HL-60 (cell line): ENCODE measurements around the gene HOXD13.

Source experiments
- DNase-seq, 2 experiments: peaks; one replicate each; pipeline ENCODE4 v3.0.0-alpha.2; 2010 to 2020; ENCODE audit warnings: low read depth in 1 of 2, low spot score in 1 of 2
- H3K27ac ChIP-seq: fragments of 250-450 bp; sonication (Bioruptor Pico); replicated peaks from 2 replicates; pipeline ENCODE4 v1.5.1; 2020; ENCODE audit warnings: mild to moderate bottlenecking, moderate library complexity
- H3K27me3 ChIP-seq: fragments of 250-450 bp; sonication (Bioruptor Pico); 2 replicates; pipeline ENCODE4 v1.5.1; 2021; ENCODE audit warnings: mild to moderate bottlenecking, moderate library complexity; ENCODE audit not compliant: insufficient read depth, poor library complexity, severe bottlenecking
- H3K4me3 ChIP-seq: replicated peaks from 2 replicates; pipeline ENCODE4 v1.5.1; 2011; ENCODE audit warnings: mild to moderate bottlenecking, control low read depth, low read length; ENCODE audit not compliant: insufficient read depth
- GABPA ChIP-seq: IDR thresholded peaks from 2 replicates; pipeline ENCODE4 v1.6.1; 2012; ENCODE audit warnings: low read depth
- POLR2AphosphoS5 ChIP-seq: IDR thresholded peaks from 2 replicates; pipeline ENCODE4 v1.6.1; 2012; ENCODE audit warnings: low read depth
- SPI1 ChIP-seq: IDR thresholded peaks from 2 replicates; pipeline ENCODE4 v1.6.1; 2012; ENCODE audit warnings: low read depth, mild to moderate bottlenecking, borderline replicate concordance
- TF ChIP-seq, protein P1 (sequence below): IDR thresholded peaks from one replicate; pipeline ENCODE4 v1.5.1; 2011; ENCODE audit warnings: low read length, control low read depth, inconsistent platforms; ENCODE audit not compliant: insufficient read depth
- TF ChIP-seq, protein P2 (sequence below): IDR thresholded peaks from 2 replicates; pipeline ENCODE4 v1.6.1; 2012; ENCODE audit warnings: low read depth; ENCODE audit not compliant: insufficient replicate concordance

HOXD13 gene

DNA sequence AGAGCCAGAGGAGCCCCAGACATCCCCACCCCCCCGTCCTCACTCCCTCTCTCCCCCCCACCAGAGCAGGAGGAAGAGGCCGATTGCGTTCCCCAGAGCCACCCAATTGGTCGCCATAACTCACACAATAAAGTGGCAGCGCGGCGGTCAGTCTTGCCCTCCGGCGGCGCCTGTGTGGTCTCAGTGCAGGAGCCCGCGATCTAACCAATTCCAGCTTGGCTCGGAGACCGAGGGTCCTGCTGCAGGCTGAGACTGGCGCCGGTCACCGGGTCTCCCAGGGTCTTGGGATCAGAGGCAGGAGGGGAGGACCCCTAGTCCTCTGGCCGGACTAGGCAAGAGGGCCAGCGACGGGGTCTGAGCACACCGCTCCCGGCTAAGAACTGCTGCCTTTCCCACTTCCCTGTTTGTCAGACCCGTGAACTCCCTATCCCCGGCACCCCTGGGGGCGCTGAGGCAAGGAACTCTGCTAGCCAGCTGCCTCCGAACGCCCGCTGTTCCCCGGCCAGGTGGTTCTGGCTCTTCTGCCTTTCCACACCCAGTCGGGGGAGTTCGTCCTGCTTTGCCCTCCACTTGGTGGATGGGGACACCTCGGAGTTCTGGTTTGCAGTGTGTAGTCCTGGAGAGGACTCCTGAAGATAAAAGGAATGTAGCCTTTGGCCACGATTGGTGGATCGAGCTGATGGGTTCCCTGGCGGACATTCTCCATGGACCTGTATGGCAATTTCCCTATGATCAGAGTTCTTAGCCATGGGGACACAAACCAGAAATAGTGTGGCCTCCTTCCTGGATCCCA is 6.0 kb downstream of the HOXD13 start:
- H3K27me3 ChIP-seq, result peaks cover 83% of the 10 kb centered on the region
- no peak overlapping the region for H3K27ac ChIP-seq
- H3K4me3 ChIP-seq, result no peak overlapping the region
- DNase-seq, result no peak
- TF ChIP-seq SPI1, result no peak
- TF ChIP-seq, protein P1, sequence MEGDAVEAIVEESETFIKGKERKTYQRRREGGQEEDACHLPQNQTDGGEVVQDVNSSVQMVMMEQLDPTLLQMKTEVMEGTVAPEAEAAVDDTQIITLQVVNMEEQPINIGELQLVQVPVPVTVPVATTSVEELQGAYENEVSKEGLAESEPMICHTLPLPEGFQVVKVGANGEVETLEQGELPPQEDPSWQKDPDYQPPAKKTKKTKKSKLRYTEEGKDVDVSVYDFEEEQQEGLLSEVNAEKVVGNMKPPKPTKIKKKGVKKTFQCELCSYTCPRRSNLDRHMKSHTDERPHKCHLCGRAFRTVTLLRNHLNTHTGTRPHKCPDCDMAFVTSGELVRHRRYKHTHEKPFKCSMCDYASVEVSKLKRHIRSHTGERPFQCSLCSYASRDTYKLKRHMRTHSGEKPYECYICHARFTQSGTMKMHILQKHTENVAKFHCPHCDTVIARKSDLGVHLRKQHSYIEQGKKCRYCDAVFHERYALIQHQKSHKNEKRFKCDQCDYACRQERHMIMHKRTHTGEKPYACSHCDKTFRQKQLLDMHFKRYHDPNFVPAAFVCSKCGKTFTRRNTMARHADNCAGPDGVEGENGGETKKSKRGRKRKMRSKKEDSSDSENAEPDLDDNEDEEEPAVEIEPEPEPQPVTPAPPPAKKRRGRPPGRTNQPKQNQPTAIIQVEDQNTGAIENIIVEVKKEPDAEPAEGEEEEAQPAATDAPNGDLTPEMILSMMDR, result no peak
- TF ChIP-seq POLR2AphosphoS5, result no peak
- TF ChIP-seq GABPA, result no peak
- TF ChIP-seq, protein P2, sequence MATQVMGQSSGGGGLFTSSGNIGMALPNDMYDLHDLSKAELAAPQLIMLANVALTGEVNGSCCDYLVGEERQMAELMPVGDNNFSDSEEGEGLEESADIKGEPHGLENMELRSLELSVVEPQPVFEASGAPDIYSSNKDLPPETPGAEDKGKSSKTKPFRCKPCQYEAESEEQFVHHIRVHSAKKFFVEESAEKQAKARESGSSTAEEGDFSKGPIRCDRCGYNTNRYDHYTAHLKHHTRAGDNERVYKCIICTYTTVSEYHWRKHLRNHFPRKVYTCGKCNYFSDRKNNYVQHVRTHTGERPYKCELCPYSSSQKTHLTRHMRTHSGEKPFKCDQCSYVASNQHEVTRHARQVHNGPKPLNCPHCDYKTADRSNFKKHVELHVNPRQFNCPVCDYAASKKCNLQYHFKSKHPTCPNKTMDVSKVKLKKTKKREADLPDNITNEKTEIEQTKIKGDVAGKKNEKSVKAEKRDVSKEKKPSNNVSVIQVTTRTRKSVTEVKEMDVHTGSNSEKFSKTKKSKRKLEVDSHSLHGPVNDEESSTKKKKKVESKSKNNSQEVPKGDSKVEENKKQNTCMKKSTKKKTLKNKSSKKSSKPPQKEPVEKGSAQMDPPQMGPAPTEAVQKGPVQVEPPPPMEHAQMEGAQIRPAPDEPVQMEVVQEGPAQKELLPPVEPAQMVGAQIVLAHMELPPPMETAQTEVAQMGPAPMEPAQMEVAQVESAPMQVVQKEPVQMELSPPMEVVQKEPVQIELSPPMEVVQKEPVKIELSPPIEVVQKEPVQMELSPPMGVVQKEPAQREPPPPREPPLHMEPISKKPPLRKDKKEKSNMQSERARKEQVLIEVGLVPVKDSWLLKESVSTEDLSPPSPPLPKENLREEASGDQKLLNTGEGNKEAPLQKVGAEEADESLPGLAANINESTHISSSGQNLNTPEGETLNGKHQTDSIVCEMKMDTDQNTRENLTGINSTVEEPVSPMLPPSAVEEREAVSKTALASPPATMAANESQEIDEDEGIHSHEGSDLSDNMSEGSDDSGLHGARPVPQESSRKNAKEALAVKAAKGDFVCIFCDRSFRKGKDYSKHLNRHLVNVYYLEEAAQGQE, result no peak

DNA sequence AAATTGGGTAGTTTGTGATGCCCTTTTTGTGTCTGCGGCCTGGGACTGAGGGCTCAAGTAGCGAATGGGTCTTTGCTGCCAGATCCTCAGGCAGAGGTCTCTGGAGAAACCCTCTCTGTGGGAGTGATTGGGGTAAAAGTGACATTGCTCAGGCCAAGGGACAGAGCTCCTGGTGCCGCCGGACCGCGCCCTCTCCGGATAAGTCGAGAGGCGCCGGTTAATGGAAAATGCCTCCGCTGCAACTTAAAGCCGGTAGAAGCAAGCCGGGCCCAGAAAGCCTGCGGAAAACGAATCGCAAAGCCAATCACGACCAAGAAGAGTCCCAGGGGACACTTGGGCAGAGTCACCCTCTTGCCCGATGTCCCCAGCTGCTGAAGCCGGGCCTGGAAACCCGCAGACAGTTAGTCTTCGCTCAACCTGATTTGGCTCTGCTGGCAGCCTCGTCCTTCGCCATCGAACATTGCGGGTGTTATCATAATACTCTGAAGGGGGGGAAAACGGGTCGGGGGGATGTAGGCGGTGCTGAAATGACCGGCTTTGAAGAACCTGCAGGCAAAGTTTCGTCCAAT is 6.7 kb downstream of the HOXD13 start:
- peaks cover 82% of the 10 kb centered on the region for H3K27me3 ChIP-seq
- TF ChIP-seq POLR2AphosphoS5 (no peak), SPI1 (no peak), GABPA (no peak)
- TF ChIP-seq, protein P2, result no peak
- TF ChIP-seq, protein P1, result no peak
- DNase-seq, result no peak
- no peak overlapping the region for H3K4me3 ChIP-seq
- H3K27ac ChIP-seq, result no peak overlapping the region

DNA sequence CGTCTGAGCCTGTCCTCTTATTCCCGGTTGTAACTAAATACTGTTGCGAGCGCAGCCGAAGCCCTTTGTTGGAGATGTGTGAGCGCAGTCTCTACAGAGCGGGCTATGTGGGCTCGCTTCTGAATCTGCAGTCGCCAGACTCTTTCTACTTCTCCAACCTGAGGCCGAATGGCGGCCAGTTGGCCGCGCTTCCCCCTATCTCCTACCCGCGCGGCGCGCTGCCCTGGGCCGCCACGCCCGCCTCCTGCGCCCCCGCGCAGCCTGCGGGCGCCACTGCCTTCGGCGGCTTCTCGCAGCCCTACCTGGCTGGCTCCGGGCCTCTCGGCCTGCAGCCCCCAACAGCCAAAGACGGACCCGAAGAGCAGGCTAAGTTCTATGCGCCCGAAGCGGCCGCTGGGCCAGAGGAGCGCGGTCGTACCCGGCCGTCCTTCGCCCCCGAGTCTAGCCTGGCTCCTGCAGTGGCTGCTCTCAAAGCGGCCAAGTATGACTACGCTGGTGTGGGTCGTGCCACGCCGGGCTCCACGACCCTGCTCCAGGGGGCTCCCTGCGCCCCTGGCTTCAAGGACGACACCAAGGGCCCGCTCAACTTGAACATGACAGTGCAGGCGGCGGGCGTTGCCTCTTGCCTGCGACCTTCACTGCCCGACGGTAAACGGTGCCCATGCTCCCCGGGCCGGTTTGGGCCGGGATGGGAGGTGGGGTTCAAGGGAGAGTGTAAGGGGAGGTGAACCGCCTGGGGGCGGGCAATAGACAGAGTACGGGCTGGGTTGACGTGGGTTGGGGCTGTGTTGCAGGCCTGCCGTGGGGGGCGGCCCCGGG is 7.4 kb downstream of the HOXD13 start, which contains the start of gene HOXD12:
Gene HOXD12, plus strand, starts transcription at position 68 of the 819 bp plus-strand sequence. Its CDS starts 7 bp downstream, at position 75.
- no peak for DNase-seq

More for the DNA sequence above, 7.4 kb downstream of the HOXD13 start, which contains the start of gene HOXD12:
- Histone ChIP-seq H3K27me3 (peaks cover 82% of the 10 kb centered on the region), H3K27ac (no peak within 1 kb of the TSS), H3K4me3 (no peak within 1 kb of the TSS)
- no peak for TF ChIP-seq SPI1
- TF ChIP-seq, protein P1, result no peak
